Measurements from ENCODE around the gene TMPRSS9. TPM values are rescaled to one million over a fixed set of nuclear protein-coding genes. Genes with fewer than 3 reads are reported as not detected.

The TMPRSS9 gene
- total RNA-seq, 1 donor from 2014 or later = not detected

- Histone ChIP-seq H3K27me3 (ENCODE audit: control insufficient read depth, insufficient read depth, low read length) (peaks cover 3% of the 10 kb centered on the region), H3K4me3 (ENCODE audit: low read depth, low read length) (no peak overlapping the region), H3K36me3 (ENCODE audit: control insufficient read depth, insufficient read depth, low read length) (no peaks in the 10 kb centered on the region)
- DNase-seq (ENCODE audit: low read depth) = no peak
- TF ChIP-seq CTCF (IDR thresholded peaks at IDR 0.05; ENCODE audit: insufficient read depth, low read length, poor library complexity, severe bottlenecking) = no peak
Observed at GRCh38 chr19:2321565-2322283, 38.3 kb upstream of the TMPRSS9 start.

GRCh38 chr19:2323707-2324106 lies 36.4 kb upstream of the TMPRSS9 start:
- Histone ChIP-seq H3K36me3 (ENCODE audit: control insufficient read depth, insufficient read depth, low read length) (no peaks in the 10 kb centered on the region), H3K27me3 (ENCODE audit: control insufficient read depth, insufficient read depth, low read length) (no peaks in the 10 kb centered on the region), H3K4me3 (ENCODE audit: low read depth, low read length) (no peak overlapping the region)
- no peak for TF ChIP-seq CTCF (IDR thresholded peaks at IDR 0.05; ENCODE audit: insufficient read depth, low read length, poor library complexity, severe bottlenecking)
- DNase-seq (ENCODE audit: low read depth) = no peak

- Histone ChIP-seq H3K36me3 (ENCODE audit: control insufficient read depth, insufficient read depth, low read length) (no peaks in the 10 kb centered on the region), H3K27me3 (ENCODE audit: control insufficient read depth, insufficient read depth, low read length) (no peaks in the 10 kb centered on the region)
- DNase-seq (ENCODE audit: low read depth) = no peak
Observed at GRCh38 chr19:2324220-2324948, 35.7 kb upstream of the TMPRSS9 start.

GRCh38 chr19:2325281-2326046 lies 34.6 kb upstream of the TMPRSS9 start:
- no peak for DNase-seq (ENCODE audit: low read depth)
- no peak for TF ChIP-seq CTCF (IDR thresholded peaks at IDR 0.05; ENCODE audit: insufficient read depth, low read length, poor library complexity, severe bottlenecking)
- H3K27me3 ChIP-seq (ENCODE audit: control insufficient read depth, insufficient read depth, low read length) = no peaks in the 10 kb centered on the region
- no peak overlapping the region for H3K4me3 ChIP-seq (ENCODE audit: low read depth, low read length)
- H3K36me3 ChIP-seq (ENCODE audit: control insufficient read depth, insufficient read depth, low read length) = no peaks in the 10 kb centered on the region

More at GRCh38 chr19:2324220-2324948, 35.7 kb upstream of the TMPRSS9 start:
- H3K4me3 ChIP-seq (ENCODE audit: low read depth, low read length) = no peak overlapping the region
- no peak for TF ChIP-seq CTCF (IDR thresholded peaks at IDR 0.05; ENCODE audit: insufficient read depth, low read length, poor library complexity, severe bottlenecking)

- H3K4me3 ChIP-seq (ENCODE audit: low read depth, low read length) = no peak overlapping the region
- TF ChIP-seq CTCF (IDR thresholded peaks at IDR 0.05; ENCODE audit: insufficient read depth, low read length, poor library complexity, severe bottlenecking) = no peak
- no peaks in the 10 kb centered on the region for H3K36me3 ChIP-seq (ENCODE audit: control insufficient read depth, insufficient read depth, low read length)
- no peaks in the 10 kb centered on the region for H3K27me3 ChIP-seq (ENCODE audit: control insufficient read depth, insufficient read depth, low read length)
- DNase-seq (ENCODE audit: low read depth) = no peak
Observed at GRCh38 chr19:2326699-2327360, 33.2 kb upstream of the TMPRSS9 start.
